GM18519 (cell line): ENCODE measurements around the gene SLC38A6.

ENCODE experiments used
- ATAC-seq: cut with Tn5 transposase; IDR thresholded peaks from one replicate; pipeline ENCODE4 v1.9.1; 2021; ENCODE audit warnings: mild to moderate bottlenecking, moderate library complexity; ENCODE audit not compliant: unreplicated experiment, low FRiP score

The SLC38A6 gene

GRCh38 chr14:60980811-60981632, at the start of gene SLC38A6, which contains the start of gene TRMT5:
SLC38A6 (plus strand) TSS chr14:60981245; CDS start chr14:60981278, 33 bp downstream.
TRMT5 (minus strand) TSS chr14:60981079; CDS start chr14:60980973, 106 bp downstream.
- ATAC-seq: peak; percentile 74

DNA sequence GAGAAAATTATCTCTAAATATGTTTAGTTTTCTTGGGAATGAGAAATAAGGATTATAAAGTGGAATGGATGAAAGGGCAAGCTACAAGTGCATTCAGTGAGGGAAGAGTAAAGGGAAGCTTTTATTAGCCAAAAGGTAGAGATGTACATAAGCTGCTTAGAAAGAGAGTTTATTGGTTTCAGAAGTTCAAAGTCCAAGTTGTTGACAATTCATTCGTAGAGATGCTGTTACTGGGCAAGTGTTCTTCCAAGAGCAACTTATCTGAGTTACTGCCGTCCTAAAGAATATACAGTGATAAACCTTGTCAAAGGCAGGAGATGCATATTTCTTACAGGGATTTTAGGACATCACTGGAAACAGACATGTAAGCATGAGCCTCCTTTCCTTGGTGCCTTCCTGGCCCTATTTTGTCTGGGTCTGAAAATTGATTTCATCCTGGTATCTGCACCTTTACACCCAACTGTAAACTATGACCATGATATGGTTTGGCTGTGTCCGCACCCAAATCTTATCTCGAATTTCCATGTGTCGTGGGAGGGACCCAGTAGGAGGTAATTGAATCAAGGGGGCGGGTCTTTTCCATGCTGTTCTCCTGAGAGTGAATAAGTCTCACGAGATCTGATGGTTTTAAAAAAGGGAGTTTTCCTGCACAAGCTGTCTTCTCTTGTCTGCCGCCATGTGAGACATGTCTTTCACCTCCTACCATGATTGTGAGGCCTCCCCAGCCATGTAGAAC, 47.0 kb upstream of the SLC38A6 start:
- no peak for ATAC-seq

GRCh38 chr14:60935319-60935718, 45.7 kb upstream of the SLC38A6 start:
- no peak for ATAC-seq

- ATAC-seq: no peak
Observed at GRCh38 chr14:60943637-60944032, 37.4 kb upstream of the SLC38A6 start.

DNA sequence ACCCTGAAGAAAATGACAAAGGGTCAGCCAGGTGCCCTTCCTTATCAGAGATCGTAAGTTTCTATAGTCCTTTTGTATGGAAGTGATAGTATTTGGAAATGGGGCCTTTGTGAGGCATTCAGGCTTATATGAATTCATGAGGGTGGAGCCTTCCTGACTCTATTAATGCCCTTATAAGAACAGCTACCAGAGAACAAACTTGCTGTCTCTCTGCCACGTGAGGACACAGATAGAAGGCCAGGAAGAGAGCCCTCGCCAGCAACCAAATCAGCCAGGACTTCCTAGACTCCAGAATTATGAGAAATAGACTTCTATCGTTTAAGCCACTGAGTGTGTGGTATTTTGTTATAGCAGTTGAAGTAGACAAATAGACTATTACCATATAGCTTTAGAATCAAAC, 36.8 kb upstream of the SLC38A6 start:
- no peak for ATAC-seq

- ATAC-seq: no peak
Observed at GRCh38 chr14:60945984-60946383, 35.1 kb upstream of the SLC38A6 start.

- ATAC-seq: no peak
Observed at GRCh38 chr14:60946773-60947172, 34.3 kb upstream of the SLC38A6 start.

DNA sequence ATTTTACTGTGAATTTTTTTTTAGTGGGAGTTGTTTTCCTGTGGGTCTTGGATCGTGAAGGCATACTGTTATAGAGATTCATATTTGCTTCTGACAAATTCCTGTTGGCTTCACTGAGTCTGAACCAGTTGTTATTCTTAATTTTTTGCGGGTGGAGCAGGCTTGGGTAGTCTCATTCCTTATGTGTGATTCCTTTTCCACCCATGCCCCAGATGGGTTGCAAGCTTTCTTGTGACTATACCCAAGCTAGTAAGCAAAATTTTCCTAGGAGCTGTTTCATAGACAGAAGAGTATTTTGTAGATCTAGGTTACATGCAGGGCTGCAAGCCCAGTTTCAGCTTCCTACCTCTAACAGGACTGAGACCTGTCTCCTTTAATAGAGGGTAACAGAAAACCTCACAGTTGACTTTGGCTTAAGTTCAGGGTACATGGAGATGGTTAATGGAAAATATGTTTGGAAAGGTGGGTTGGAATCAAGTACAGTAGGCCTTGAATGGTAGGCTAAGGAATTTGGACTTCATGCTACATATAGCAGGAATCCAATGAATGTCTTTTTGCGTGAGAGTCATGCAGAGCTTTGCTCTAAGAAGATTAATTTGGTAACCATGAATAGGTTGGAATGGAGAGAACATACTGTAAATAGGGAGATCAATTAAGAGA, 29.1 kb upstream of the SLC38A6 start:
- no peak for ATAC-seq

DNA sequence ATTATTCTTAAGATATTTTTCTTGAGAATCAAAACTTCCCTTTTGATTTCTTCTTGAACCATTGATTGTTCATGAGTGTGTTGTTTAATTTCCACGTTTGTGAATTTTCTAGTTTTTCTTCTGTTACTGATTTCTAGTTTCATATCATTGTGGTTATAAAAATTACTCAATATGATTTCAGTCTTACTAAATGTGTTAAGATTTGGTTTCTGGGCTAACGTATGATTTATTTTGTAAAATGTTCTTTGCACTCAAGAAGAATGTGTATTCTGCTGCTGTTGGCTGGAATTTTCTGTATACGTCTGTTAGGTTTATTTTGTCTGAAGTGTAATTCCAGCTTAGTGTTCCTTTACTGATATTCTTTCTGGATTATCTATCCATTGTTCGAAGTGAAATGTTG, 24.8 kb upstream of the SLC38A6 start:
- ATAC-seq: no peak

DNA sequence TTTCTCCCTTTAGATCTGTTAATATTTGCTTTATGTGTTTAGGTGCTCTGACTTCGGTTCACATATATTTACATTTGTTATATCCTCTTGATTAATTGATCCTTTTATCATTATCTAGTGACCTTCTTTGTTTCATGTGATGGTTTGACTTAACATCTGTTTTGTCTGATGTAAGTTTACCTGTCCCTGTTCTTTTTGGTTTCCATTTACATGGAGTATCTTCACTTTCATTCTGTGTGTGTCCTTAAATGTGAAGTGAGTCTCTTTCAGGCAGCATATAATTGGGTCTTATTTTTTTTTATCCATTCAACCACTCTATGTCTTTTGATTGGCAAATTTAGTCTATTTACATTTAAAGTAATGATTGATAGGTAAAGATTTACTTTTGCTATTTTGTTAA, 24.4 kb upstream of the SLC38A6 start:
- no peak for ATAC-seq

GRCh38 chr14:60958146-60958545, 22.9 kb upstream of the SLC38A6 start:
- no peak for ATAC-seq

DNA sequence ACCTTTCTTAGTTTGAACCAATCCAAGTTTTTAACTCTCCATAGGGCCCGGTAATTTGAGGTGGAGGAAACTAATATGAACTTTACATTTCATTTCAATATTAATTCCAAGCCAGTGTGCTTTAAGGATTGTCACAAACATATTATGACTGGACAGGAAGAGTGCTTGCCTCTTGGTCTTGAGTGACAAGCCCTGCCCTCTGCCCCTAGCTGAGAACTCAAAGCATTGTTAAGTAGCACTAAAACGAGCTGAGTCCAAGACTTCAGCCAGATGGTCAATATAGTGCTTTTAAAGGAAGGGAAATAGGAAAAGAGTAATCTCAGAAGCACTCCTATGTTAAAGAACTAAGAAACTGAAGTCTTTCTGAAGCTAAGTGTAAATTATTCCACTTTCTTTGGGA, 17.3 kb upstream of the SLC38A6 start:
- ATAC-seq: no peak

- no peak for ATAC-seq
Observed at GRCh38 chr14:60964904-60965303, 16.1 kb upstream of the SLC38A6 start.

DNA sequence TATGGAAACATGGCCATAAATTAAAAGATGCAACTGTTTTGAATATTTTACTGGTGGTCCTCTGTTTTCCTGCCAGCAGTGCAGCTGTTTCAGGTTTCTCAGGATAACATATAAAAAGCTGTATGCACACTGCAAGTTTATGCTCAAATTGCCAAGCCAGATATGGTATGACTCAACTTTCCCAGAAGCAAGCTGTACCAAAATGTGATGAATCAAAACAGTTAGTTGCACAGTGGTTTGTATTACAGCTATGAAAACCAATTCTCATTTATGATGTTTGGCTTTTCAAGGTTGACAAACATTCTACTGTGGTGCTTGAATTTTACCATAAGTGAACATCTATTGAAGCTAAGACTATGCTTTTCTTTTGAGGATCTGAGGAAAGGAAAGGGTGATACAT, 15.6 kb upstream of the SLC38A6 start:
- no peak for ATAC-seq

GRCh38 chr14:60968099-60968498, 12.9 kb upstream of the SLC38A6 start:
- no peak for ATAC-seq

DNA sequence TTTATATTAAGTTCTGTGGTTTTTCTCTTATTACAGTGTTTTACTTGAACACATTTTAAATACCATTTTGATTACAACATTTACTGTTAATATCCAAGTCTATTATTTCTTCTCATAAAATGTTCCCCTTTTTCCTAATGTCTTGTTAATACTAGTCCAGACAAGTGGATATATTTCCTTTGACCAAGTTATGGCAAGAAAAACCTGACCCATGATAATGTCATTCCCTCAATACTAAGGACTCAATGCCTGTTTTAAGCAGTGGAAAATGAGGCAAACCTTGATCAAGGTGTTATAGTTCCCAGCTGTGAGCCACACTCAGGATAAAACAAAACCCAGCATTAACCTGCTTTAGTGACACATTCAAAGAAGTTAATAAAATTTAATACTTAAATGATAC, 12.4 kb upstream of the SLC38A6 start:
- no peak for ATAC-seq

- ATAC-seq: no peak
Observed at GRCh38 chr14:60970146-60970545, 10.9 kb upstream of the SLC38A6 start.

DNA sequence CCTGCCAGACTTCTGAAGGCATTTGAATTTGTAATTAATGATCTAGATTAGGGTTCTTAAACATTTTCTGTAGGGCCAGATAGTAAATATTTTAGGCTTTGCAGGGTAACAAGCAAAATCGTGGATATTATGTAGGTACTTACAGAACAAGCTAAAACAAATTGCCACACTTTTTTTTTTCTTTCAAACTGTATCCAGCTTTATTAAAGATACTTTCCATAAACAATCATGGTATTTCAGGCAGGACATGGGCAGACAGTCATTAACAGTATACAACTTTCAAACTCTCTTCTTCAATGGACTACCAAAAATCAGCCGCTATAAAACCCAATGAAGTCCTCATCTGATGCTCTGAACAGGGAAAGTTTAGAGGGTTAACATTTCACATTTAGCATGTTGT, 9.8 kb upstream of the SLC38A6 start:
- ATAC-seq: no peak

- ATAC-seq: no peak
Observed at GRCh38 chr14:60972295-60972694, 8.8 kb upstream of the SLC38A6 start.

- ATAC-seq: no peak
Observed at GRCh38 chr14:60973070-60973469, 8.0 kb upstream of the SLC38A6 start.

DNA sequence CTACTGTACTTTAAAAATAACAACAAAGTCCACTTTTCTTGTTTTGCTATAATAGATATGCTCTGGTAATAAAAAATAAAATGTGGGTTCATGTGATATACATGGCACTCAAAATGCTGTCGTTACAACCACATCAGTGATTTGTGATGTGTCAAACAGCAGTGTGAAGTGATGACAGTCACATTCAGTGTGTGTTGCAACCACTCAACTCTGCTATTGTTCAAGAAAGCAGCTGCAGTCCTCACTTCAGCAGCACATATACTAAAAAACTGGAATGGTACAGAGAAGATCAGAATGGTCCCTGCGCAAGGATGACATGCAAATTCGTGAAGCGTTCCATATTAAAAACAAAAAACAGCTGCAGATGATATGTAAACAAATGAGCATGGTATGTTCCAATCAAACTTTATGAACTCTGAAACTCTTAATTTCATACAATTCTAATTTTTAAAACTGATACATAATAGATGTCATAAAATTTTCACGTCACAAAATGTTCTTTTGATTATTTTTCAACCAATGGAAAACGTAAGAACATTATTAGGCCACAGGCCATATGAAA, 6.9 kb upstream of the SLC38A6 start:
- no peak for ATAC-seq
